GM19468 (cell line): Measurements from ENCODE around the gene CES2.

Experiments used
- ATAC-seq: cut with Tn5 transposase; IDR thresholded peaks from one replicate; pipeline ENCODE4 v1.9.1; 2021; ENCODE audit warnings: mild to moderate bottlenecking, moderate library complexity, moderate number of reproducible peaks; ENCODE audit not compliant: unreplicated experiment; ENCODE audit errors: extremely low read depth

The CES2 gene

DNA sequence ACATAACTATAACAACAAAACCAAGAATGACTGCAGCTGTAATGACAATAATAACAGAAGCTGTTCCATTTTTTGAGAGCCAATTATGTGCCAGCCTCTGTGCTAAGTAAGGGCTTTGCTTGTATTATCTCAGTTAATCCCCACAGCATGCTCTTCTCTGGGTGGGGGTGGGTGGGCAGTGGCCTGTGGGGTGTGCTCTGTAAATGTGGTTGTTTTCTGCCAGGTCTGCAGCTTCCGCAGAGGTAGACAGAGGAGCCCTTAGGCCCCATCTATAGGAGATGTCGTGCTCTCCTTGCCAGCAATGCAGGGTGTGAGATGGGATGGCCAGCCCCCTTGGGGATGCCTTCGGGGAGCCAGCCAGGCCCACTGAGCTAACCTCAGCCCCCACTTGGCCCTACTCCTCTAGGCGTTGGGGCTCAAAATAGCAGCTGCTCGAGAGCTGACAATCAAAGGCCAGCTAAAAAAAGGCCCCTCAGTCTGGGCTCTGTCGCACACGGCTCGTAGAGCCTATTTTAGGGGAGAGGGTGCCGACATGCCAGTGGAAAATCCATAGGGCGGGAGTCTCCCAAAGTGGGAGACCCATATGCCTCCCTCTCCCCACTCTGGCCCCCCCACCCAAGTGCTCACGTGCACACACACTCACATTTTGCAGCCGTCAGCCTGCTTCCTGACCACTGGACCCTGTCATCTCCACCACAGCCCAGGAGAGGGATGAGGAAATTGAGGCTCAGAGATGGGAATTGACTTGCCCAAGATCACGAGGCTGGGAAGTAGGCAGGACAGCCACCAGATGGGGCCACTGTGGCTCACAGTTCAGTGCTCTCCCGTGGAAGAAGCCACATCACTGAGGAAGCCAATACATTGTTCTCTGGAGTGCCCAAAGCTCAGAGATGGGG lies 32.4 kb upstream of the CES2 start:
- no peak for ATAC-seq

DNA sequence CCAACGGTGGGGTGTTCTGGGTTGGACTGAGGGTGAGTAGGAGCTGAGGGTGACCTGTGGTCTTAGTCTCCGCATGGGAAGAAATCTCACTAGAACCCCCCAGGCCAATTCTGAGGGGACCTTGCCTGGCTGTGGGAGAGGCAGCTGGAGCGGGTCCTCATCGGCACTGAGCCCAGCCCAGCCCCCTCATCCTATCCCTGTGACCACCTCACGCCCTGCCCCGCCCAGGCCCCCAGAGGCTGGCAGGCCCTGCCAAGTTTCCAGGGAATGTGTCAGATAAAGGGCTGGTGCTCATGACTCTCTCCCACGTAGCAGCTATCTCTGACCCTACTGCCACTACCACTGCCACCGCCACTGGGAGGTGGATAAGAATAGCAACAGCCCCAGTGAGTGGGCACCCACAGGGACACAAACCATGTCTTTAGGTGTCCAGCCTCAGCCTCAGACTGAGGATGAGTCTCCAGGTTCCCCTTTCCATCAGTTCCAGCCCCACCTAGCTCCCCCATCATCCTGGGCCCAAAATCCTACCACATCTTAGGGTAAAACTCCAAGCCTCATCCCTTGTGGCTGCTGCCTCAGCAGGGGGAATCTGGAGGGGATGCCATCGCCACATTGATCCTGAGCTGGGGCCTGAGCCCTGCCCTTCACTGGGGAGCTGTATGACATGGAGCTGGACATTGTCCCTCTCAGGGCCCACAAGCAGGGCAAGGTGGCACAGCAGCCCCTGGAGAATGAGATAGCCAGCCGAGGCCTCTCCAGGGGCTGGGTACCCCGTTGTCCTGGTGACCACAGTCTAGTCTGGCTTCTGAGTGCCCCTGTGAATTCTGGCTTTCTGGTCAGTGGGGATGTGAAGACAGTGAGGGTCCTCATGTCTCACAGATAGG lies 31.5 kb upstream of the CES2 start:
- no peak for ATAC-seq

- no peak for ATAC-seq
These were observed 30.9 kb upstream of the CES2 start for GRCh38 chr16:66904428-66904845.

DNA sequence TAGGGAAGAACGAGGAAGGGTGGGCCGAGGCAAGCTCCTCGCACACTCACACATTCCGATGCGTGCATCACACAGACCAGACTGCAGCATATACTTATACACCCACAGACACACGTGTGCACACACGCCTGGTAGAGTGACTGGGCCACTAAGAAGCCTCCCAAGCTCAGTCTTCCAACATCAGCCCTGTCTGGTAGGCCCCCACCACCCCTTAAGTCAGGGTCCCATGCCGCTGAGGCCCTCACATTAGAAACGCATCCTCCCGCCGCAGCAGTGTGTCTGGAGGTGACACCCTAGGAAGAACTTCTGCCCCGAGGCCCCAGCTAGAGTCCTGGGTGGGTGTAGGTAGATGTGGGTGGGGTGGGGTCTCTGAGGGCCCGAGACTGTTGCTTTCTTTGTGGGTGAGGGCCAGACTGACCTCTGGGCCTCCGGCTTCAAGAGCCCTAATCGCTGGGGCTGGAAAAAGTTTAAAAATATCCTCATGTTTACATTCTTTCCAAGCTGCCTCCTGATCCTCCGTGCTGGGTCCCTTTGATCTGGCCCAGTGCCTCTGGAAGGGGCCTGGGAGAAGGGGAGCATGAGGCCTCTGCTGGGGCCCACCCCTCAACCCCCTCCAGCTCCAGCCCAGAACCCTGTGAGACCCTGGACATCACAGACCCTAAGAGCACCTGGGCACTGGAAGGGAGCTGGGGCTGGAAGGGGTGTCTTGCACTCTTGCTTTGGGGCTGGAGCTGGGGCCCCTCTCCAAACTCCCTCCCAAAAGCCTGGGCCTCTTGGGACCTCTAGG lies 30.3 kb upstream of the CES2 start:
- no peak for ATAC-seq

DNA sequence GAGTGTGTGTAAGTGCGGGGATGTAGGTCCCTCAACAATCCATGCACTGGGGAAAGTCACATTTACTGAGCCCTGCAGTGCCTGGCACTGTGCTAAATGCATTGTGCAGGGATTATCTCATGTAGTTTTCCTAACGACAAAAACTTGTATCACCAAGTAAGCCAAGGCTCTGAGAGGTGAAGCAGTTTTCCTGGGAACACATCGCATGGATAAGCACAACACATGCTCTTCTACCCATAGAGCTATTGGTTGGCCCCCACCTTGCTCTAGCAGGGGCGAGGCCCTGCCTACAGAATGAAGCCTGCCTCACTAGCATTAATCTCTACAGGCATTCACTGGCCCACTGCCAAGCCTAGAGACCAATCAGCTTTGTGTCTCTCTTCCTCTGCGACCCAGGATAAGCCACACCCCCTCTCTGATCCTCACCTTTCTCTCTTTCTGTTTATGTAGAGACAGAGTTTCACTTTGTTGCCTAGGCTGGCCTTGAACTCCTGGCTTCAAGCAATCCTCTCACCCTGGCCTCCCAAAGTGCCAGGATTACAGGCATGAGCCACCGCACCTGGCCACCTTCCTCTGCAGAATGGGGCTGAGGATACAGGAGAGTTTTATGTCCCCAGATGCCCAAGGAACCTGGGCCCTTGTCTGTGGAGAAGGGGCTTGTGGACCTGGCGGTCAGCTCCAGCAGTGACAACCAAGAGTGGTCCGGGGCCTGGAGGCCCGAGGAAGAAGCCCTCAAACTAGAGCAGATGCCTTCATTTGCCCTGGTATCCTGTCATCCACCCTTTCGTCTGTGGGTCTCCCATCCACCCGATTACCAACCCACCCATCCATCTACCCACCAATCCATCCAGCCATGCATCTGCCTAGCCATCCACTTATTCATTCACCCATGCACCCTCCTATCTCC lies 29.4 kb upstream of the CES2 start:
- ATAC-seq, result no peak

DNA sequence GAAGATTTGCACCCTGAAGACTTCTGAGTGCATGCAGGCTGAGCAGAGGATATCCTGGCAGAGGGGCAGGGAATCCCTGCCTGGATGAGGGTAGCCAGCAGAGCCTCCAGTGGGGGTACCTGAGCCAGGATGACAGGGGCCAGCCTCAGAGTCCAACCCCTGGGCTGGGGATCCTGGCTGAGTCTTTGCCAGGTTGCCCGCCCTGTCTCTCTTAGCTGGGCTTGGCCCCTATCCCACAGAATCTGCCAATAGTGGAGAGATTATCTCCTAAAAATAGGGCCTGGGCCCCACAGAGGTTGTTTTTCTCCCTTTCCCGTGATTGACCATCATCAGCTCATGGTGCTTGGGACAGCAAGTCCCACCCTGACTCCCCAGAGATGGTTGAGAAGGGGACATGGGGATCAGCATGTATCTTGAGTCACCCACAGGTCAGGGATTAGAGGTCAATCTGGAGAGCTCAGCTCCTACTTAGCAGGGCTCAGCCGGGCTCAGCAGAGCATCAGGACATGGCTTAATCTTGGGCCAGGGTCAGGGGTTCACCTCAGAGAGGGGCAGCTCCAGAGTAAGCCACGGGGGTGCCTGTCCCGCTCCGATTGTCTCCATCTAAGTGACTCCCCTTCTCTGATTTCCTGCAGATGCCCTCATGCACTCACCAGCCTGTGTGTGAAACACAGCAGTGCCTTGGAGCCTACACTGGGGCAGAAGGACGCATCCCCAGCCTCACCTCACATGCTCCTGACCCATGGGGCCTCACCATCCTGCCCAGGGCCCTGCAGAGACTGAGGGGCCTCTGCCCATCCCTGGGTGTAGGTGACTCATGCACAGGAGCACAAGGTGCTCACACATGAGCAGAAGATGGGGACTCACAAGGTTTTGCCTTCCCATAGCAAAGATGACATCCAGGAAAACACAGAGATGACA lies 28.1 kb upstream of the CES2 start:
- no peak for ATAC-seq

DNA sequence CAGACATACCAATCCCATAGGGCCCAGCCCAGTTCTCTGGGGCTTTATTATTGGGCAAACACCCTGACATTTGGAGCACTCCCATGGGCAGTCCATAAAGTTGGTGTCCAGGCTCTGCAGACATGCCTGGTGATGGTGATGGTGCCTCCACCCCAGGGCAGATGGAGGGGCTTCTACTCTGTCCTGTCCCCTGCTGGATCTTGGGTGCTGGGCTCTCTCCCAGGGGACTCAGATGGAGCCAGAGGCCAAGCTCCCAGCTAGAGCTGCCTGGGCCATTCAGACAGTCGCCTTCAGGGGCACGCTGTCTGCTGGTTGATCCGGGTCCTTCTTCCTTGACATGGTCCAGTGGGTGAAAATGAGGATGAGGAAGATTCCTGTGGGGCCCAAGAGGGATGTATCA lies 27.2 kb upstream of the CES2 start:
- ATAC-seq, result no peak

GRCh38 chr16:66908762-66909559 lies 26.4 kb upstream of the CES2 start:
- ATAC-seq, result no peak

DNA sequence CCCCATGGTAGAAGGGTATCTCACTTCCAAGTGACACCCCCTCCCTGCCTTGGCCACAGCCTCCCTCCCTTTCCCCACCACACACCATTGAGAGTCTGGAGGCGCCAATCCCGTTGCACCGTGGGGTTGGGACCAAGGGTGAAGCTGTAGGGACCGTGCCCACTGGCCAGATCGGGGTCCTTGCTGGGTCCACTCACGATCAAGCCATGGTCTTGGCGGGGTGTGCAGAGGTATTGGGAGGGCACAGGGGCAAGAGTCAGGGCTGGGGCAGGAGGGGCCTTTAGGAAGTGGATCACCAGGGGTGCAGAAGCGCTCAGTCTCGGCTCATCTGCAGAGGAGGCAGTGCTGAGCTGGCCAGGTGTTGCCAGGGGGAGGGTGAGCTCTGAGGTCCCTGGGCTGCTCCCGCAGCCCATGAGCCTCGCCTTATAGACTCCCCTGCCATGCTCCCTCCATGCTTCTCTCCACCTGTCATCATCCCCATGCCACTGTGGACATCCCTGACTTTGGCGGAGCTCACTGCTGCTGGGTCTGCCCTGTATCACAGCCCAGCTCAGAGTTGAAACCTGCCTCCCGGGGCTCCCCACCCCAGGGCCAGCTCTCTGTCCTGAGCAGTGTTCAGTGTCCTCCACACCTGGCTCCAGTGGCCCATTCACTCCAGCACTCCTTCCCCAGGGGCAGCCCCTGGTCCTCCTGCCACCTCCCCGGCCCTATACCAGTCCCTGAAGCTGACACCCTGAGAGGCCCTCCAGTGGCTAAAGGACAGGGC lies 25.0 kb upstream of the CES2 start:
- no peak for ATAC-seq

DNA sequence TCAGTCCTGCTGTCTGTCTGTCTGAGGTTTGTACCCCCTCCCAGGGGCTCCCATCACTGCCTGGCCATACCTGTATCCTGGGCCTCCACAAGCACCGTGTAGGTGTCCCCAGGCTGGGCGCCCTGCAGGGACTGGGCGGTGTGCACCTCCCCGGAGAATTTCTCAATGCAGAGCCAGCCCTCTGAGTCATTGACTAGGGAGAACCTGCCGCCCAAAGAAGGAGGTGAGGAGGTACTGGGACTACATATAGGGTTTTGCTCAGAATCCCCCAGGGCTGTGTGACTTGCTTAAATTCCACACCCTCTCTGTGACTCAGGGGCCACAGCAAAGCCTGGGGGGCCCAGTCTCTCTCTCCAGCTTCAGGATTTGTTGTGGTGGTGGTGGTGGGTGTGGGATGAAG lies 24.2 kb upstream of the CES2 start:
- no peak for ATAC-seq

DNA sequence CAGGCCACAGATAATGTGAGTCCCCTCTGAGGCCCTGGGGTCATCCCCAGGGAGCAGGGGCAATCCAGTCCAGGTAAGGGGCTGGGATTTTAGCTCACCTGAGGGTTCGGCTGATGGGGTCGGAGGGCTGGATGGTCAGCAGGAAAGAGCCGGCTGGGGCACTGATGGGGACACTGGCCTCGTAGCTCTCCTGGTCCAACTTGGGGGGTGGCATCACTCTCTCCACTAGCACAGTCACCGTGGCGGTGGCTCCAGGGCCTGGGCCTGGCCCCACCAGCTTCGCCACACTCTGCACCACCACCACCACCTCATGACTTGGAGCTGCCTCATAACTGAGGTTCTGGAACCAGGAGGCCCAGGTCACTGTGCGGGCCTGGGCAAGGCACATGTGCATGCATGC lies 23.5 kb upstream of the CES2 start:
- ATAC-seq, result no peak

DNA sequence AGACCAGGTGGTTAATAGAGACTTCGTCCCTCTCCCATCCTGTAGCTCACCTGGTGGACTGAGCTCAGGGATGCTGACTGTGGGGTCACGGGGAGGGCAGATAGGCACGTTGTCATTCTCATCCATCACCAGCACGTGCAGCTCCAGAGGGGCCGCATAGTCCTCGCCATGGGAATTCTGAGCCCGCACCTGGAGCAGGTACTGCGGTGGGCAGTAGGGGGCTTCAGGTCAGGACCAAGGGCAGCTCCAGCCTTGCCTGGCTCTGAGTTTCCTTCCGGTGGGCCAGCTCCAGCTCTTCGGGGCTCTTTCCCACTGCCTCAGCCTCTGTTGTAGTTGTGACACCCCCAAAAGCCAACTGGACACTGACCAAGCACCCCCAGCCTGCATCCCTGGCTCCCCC lies 22.2 kb upstream of the CES2 start:
- no peak for ATAC-seq

- ATAC-seq, result no peak
These were observed 21.6 kb upstream of the CES2 start for GRCh38 chr16:66913711-66914110.

DNA sequence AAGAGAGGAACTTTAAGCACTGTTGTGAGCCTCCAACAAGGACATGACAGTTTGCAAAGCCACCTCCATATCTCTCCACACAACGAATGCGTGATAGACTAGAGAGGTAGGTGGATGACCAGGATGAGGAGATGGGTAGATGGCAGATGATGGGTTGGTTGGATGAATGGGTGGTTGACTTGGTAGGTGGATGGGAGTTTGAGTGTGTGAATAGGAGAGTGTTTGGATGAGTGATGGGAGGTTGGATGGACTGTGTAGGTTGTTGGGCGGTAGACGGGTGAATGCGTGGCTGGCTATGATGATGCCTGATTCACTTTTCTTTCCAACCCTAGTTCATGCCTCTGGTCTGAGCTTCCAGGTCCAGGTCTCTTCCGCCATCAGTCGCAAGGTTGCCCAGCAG lies 20.8 kb upstream of the CES2 start:
- ATAC-seq, result no peak

DNA sequence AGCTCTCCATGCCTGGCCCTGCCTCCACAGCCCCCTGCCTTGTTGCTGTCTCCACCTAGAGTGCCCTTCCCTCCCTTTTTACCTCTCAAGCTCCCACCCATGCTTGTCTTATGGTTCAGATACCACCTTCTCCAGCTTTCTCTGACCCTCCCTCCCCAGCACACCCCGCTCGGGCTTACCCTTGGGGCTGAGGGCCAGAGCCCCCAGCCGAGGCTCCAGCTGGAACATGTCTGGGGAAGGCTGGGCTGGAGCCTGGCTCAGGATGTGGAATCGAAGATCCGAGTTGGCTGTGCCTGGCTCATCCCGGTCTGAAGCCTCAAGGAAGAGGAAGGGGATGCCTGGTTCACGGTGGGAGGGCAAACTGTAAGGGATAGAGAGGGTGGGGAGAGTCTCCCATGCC lies 20.3 kb upstream of the CES2 start:
- no peak for ATAC-seq

- no peak for ATAC-seq
These were observed 18.8 kb upstream of the CES2 start for GRCh38 chr16:66916518-66916917.

- no peak for ATAC-seq
These were observed 17.6 kb upstream of the CES2 start for GRCh38 chr16:66917741-66918140.
